ENCODE data around the gene RPS6KA4. TPM values are rescaled to one million over a fixed set of nuclear protein-coding genes. Genes with fewer than 3 reads are reported as not detected.

Gene RPS6KA4
- total and polyA plus RNA-seq, 7 experiments from 2014 or later, result 4.6 to 35.7 (median 26.3) TPM

GRCh38 chr11:64372021-64372420 is 13.1 kb downstream of the RPS6KA4 start:
- peaks cover 0 to 7% (median 0%) of the 10 kb centered on the region in 7 donors for H3K4me1 Mint-ChIP-seq
- Histone ChIP-seq H3K27me3 (ENCODE audit: control insufficient read depth in 2 of 2, insufficient read depth in 2 of 2, low read length in 2 of 2) (no peaks in the 10 kb centered on the region), H3K36me3 (ENCODE audit: control insufficient read depth in 2 of 3, insufficient read depth in 3 of 3, low read length in 3 of 3) (peaks cover 0 to 36% (median 3%) of the 10 kb centered on the region in 3 experiments), H3K4me1 (ENCODE audit: control insufficient read depth in 2 of 2, insufficient read depth in 2 of 2, low read length in 2 of 2) (no peaks in the 10 kb centered on the region), H3K4me3 (ENCODE audit: low read length) (no peak overlapping the region), H3K9me3 (ENCODE audit: control insufficient read depth in 2 of 3, low read length in 3 of 3) (no peaks in the 10 kb centered on the region), H3K27ac (ENCODE audit: low read depth, low read length) (no peak overlapping the region)
- ATAC-seq (no peak), DNase-seq (no peak)
- H3K4me3 Mint-ChIP-seq, result no peak overlapping the region
- ChIA-PET POLR2A (no interaction called here), CTCF (no interaction called here)
- intact Hi-C loops (cut with micrococcal nuclease), result no loop called here
- peaks cover 0 to 10% (median 3%) of the 10 kb centered on the region in 5 donors for H3K36me3 Mint-ChIP-seq
- no peaks in the 10 kb centered on the region for H3K27me3 Mint-ChIP-seq
- no peak overlapping the region for H3K27ac Mint-ChIP-seq
- no peaks in the 10 kb centered on the region for H3K9me3 Mint-ChIP-seq

- Mint-ChIP-seq H3K9me3 (no peaks in the 10 kb centered on the region), H3K4me3 (no peak overlapping the region), H3K27me3 (no peaks in the 10 kb centered on the region), H3K27ac (no peak overlapping the region), H3K36me3 (peaks cover 0 to 10% (median 3%) of the 10 kb centered on the region in 5 donors), H3K4me1 (peaks cover 0 to 7% (median 0%) of the 10 kb centered on the region in 7 donors)
- CTCF ChIA-PET, result no interaction called here
- POLR2A ChIA-PET, result interaction anchor here (0.6 kb wide), 1 partner anchor 1190 kb away, joined by 4 read pairs; no protein-coding TSS in a partner anchor
- Histone ChIP-seq H3K27ac (ENCODE audit: low read depth, low read length) (no peak overlapping the region), H3K27me3 (ENCODE audit: control insufficient read depth in 2 of 2, insufficient read depth in 2 of 2, low read length in 2 of 2) (no peaks in the 10 kb centered on the region), H3K4me1 (ENCODE audit: control insufficient read depth in 2 of 2, insufficient read depth in 2 of 2, low read length in 2 of 2) (no peaks in the 10 kb centered on the region), H3K4me3 (ENCODE audit: low read length) (no peak overlapping the region), H3K36me3 (ENCODE audit: control insufficient read depth in 2 of 3, insufficient read depth in 3 of 3, low read length in 3 of 3) (peaks cover 0 to 29% (median 0%) of the 10 kb centered on the region in 3 experiments), H3K9me3 (ENCODE audit: control insufficient read depth in 2 of 3, low read length in 3 of 3) (no peaks in the 10 kb centered on the region)
- DNase-seq, result no peak
- ATAC-seq, result no peak
- intact Hi-C loops (cut with micrococcal nuclease), result no loop called here
Measured at GRCh38 chr11:64372802-64373597, 14.0 kb downstream of the RPS6KA4 start.

- H3K27me3 ChIP-seq (ENCODE audit: control insufficient read depth in 2 of 2, insufficient read depth in 2 of 2, low read length in 2 of 2), result no peaks in the 10 kb centered on the region
- ChIA-PET POLR2A (interaction anchor here (0.6 kb wide), 1 partner anchor 1190 kb away, joined by 4 read pairs; no protein-coding TSS in a partner anchor), CTCF (no interaction called here)
- ATAC-seq (peak; percentile 27), DNase-seq (no peak)
- no peak overlapping the region for H3K27ac Mint-ChIP-seq
- peaks cover 0 to 7% (median 0%) of the 10 kb centered on the region in 7 donors for H3K4me1 Mint-ChIP-seq
- H3K36me3 Mint-ChIP-seq, result peaks cover 0 to 10% (median 3%) of the 10 kb centered on the region in 5 donors
- H3K4me3 Mint-ChIP-seq, result no peak overlapping the region
- no peak overlapping the region for H3K4me3 ChIP-seq (ENCODE audit: low read length)
- H3K27ac ChIP-seq (ENCODE audit: low read depth, low read length), result no peak overlapping the region
- H3K9me3 Mint-ChIP-seq, result no peaks in the 10 kb centered on the region
- no peaks in the 10 kb centered on the region for H3K27me3 Mint-ChIP-seq
- intact Hi-C loops (cut with micrococcal nuclease), result no loop called here
- no peaks in the 10 kb centered on the region for H3K9me3 ChIP-seq (ENCODE audit: control insufficient read depth in 2 of 3, low read length in 3 of 3)
- no peaks in the 10 kb centered on the region for H3K4me1 ChIP-seq (ENCODE audit: control insufficient read depth in 2 of 2, insufficient read depth in 2 of 2, low read length in 2 of 2)
- peaks cover 0 to 23% (median 0%) of the 10 kb centered on the region in 3 experiments for H3K36me3 ChIP-seq (ENCODE audit: control insufficient read depth in 2 of 3, insufficient read depth in 3 of 3, low read length in 3 of 3)
Measured at GRCh38 chr11:64373598-64373974, 14.6 kb downstream of the RPS6KA4 start.

GRCh38 chr11:64376071-64376470 is 17.1 kb downstream of the RPS6KA4 start:
- H3K27me3 Mint-ChIP-seq, result no peaks in the 10 kb centered on the region
- Histone ChIP-seq H3K27me3 (ENCODE audit: control insufficient read depth in 2 of 2, insufficient read depth in 2 of 2, low read length in 2 of 2) (no peaks in the 10 kb centered on the region), H3K4me1 (ENCODE audit: control insufficient read depth in 2 of 2, insufficient read depth in 2 of 2, low read length in 2 of 2) (no peaks in the 10 kb centered on the region), H3K36me3 (ENCODE audit: control insufficient read depth in 2 of 3, insufficient read depth in 3 of 3, low read length in 3 of 3) (peaks cover 0 to 8% (median 0%) of the 10 kb centered on the region in 3 experiments), H3K27ac (ENCODE audit: low read depth, low read length) (no peak overlapping the region), H3K9me3 (ENCODE audit: control insufficient read depth in 2 of 3, low read length in 3 of 3) (no peaks in the 10 kb centered on the region), H3K4me3 (ENCODE audit: low read length) (no peak overlapping the region)
- intact Hi-C loops (cut with micrococcal nuclease), result no loop called here
- no peak overlapping the region for H3K4me3 Mint-ChIP-seq
- ATAC-seq (no peak), DNase-seq (no peak)
- H3K36me3 Mint-ChIP-seq, result no peaks in the 10 kb centered on the region
- H3K27ac Mint-ChIP-seq, result no peak overlapping the region
- H3K9me3 Mint-ChIP-seq, result no peaks in the 10 kb centered on the region
- H3K4me1 Mint-ChIP-seq, result peaks cover 0 to 5% (median 0%) of the 10 kb centered on the region in 7 donors
- ChIA-PET CTCF (no interaction called here), POLR2A (interaction anchor here (0.9 kb wide), 1 partner anchor 58 kb away, joined by 3 read pairs; the partner anchor contains the start of gene PRDX5)

GRCh38 chr11:64378335-64378880 is 19.4 kb downstream of the RPS6KA4 start:
- H3K9me3 Mint-ChIP-seq, result no peaks in the 10 kb centered on the region
- intact Hi-C loops (cut with micrococcal nuclease), result no loop called here
- Histone ChIP-seq H3K27ac (ENCODE audit: low read depth, low read length) (no peak overlapping the region), H3K9me3 (ENCODE audit: control insufficient read depth in 2 of 3, low read length in 3 of 3) (no peaks in the 10 kb centered on the region), H3K36me3 (ENCODE audit: control insufficient read depth in 2 of 3, insufficient read depth in 3 of 3, low read length in 3 of 3) (no peaks in the 10 kb centered on the region), H3K4me3 (ENCODE audit: low read length) (no peak overlapping the region), H3K4me1 (ENCODE audit: control insufficient read depth in 2 of 2, insufficient read depth in 2 of 2, low read length in 2 of 2) (no peaks in the 10 kb centered on the region), H3K27me3 (ENCODE audit: control insufficient read depth in 2 of 2, insufficient read depth in 2 of 2, low read length in 2 of 2) (no peaks in the 10 kb centered on the region)
- H3K27ac Mint-ChIP-seq, result no peak overlapping the region
- ATAC-seq (no peak), DNase-seq (no peak)
- H3K27me3 Mint-ChIP-seq, result peaks cover 0 to 3% (median 0%) of the 10 kb centered on the region in 5 donors
- POLR2A ChIA-PET, result no interaction called here
- no peak overlapping the region for H3K4me3 Mint-ChIP-seq
- no peaks in the 10 kb centered on the region for H3K4me1 Mint-ChIP-seq
- CTCF ChIA-PET, result no interaction called here
- no peaks in the 10 kb centered on the region for H3K36me3 Mint-ChIP-seq

GRCh38 chr11:64379160-64379559 is 20.2 kb downstream of the RPS6KA4 start:
- Histone ChIP-seq H3K4me3 (ENCODE audit: low read length) (no peak overlapping the region), H3K27me3 (ENCODE audit: control insufficient read depth in 2 of 2, insufficient read depth in 2 of 2, low read length in 2 of 2) (no peaks in the 10 kb centered on the region), H3K4me1 (ENCODE audit: control insufficient read depth in 2 of 2, insufficient read depth in 2 of 2, low read length in 2 of 2) (no peaks in the 10 kb centered on the region), H3K9me3 (ENCODE audit: control insufficient read depth in 2 of 3, low read length in 3 of 3) (no peaks in the 10 kb centered on the region), H3K27ac (ENCODE audit: low read depth, low read length) (no peak overlapping the region), H3K36me3 (ENCODE audit: control insufficient read depth in 2 of 3, insufficient read depth in 3 of 3, low read length in 3 of 3) (no peaks in the 10 kb centered on the region)
- no peak for ATAC-seq
- Mint-ChIP-seq H3K36me3 (no peaks in the 10 kb centered on the region), H3K27me3 (peaks cover 0 to 3% (median 0%) of the 10 kb centered on the region in 5 donors), H3K4me1 (no peaks in the 10 kb centered on the region), H3K4me3 (no peak overlapping the region), H3K27ac (no peak overlapping the region), H3K9me3 (no peaks in the 10 kb centered on the region)
- POLR2A ChIA-PET, result no interaction called here
- intact Hi-C loops (cut with micrococcal nuclease), result no loop called here
- CTCF ChIA-PET, result no interaction called here
- DNase-seq, result no peak

All from naive thymus-derived CD4-positive, alpha-beta T cell (primary cell).